Measurements from ENCODE around the gene QSOX1.

The QSOX1 gene

GRCh38 chr1:180235502-180236239, 81.0 kb downstream of the QSOX1 start:
- no peak for DNase-seq

- DNase-seq: no peak
Observed at GRCh38 chr1:180236698-180237509, 82.2 kb downstream of the QSOX1 start.

GRCh38 chr1:180237869-180238476, 83.3 kb downstream of the QSOX1 start:
- no peak for DNase-seq

- DNase-seq: no peak
Observed at GRCh38 chr1:180238675-180239074, 84.0 kb downstream of the QSOX1 start.

- DNase-seq: no peak
Observed at GRCh38 chr1:180239145-180240096, 84.8 kb downstream of the QSOX1 start.

- DNase-seq: no peak
Observed at GRCh38 chr1:180241716-180242544, 87.3 kb downstream of the QSOX1 start.

GRCh38 chr1:180243517-180244221, 89.0 kb downstream of the QSOX1 start:
- DNase-seq: no peak

- DNase-seq: no peak
Observed at GRCh38 chr1:180244840-180245239, 90.2 kb downstream of the QSOX1 start.

- no peak for DNase-seq
Observed at GRCh38 chr1:180246579-180246978, 91.9 kb downstream of the QSOX1 start.

GRCh38 chr1:180247061-180247460, 92.4 kb downstream of the QSOX1 start:
- no peak for DNase-seq

GRCh38 chr1:180247580-180247979, 92.9 kb downstream of the QSOX1 start:
- DNase-seq: no peak

- DNase-seq: no peak
Observed at GRCh38 chr1:180248176-180248575, 93.5 kb downstream of the QSOX1 start.

GRCh38 chr1:180248731-180249681, 94.3 kb downstream of the QSOX1 start:
- DNase-seq: peak; percentile 76

GRCh38 chr1:180249725-180250498, 95.2 kb downstream of the QSOX1 start:
- no peak for DNase-seq

- no peak for DNase-seq
Observed at GRCh38 chr1:180250499-180250770, 95.8 kb downstream of the QSOX1 start.

GRCh38 chr1:180250883-180251509, 96.3 kb downstream of the QSOX1 start:
- DNase-seq: no peak

GRCh38 chr1:180251526-180252305, 97.0 kb downstream of the QSOX1 start:
- DNase-seq: no peak
